Measurements from ENCODE around the gene APOBEC3G. TPM values are rescaled to one million over a fixed set of nuclear protein-coding genes. Genes with fewer than 3 reads are reported as not detected.

Gene APOBEC3G
- total RNA-seq, 2 experiments from 2014 or later: 145 to 146 TPM

DNA sequence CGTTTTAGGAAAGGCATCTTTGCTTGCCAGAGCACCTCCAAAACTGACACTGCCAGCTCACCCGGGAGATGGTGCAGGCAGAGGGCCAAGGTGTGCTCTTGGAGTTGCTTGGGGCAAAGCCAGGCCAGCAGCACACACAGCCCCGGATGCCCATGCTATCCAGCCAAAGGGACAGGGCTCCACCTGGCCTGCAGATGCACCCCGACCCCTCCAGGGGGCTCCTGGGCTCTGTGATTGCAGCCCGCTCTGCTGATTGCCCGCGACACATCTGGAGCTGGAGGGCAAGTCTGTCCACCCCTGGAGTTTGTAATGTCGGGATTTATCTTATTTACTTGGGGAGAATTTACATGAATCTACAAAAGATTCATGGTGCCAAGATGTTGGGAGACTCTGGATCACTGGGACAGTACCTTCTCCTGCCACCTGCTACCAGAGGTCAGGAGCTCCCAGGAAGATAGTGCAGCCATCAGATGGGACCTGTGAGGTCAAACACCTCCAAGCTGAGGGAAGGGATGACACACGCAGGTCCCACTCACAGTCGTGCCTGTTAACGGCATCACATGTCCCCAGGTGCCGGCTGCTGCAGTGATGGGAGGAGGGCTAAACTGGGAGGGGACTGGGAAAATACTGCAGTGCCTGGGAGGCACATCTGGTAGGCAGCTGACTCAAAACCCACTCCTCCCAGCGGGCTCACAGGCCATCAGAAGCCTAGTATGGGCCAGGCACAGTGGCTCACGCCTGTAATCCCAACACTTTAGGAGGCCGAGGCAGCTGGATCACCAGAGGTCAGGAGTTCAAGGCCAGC is 58.2 kb downstream of the APOBEC3G start:
- no peak for DNase-seq
- H3K27ac Mint-ChIP-seq: no peak overlapping the region
- no peaks in the 10 kb centered on the region for H3K36me3 Mint-ChIP-seq (ENCODE audit: low read depth)
- H3K27me3 Mint-ChIP-seq: no peaks in the 10 kb centered on the region
- ChIA-PET CTCF (interaction anchor here (1.0 to 1.3 kb wide), 4 partner anchors 36 to 265 kb away, joined by 3 to 4 read pairs (median 3); no protein-coding TSS in a partner anchor), POLR2A (interaction anchor here (1.2 to 1.6 kb wide), 2 partner anchors 122 to 183 kb away, joined by 4 to 5 read pairs; partner anchors contain the start of gene APOBEC3C)
- H3K4me3 Mint-ChIP-seq: no peak overlapping the region
- H3K9me3 Mint-ChIP-seq: no peaks in the 10 kb centered on the region
- H3K4me1 Mint-ChIP-seq: no peaks in the 10 kb centered on the region

DNA sequence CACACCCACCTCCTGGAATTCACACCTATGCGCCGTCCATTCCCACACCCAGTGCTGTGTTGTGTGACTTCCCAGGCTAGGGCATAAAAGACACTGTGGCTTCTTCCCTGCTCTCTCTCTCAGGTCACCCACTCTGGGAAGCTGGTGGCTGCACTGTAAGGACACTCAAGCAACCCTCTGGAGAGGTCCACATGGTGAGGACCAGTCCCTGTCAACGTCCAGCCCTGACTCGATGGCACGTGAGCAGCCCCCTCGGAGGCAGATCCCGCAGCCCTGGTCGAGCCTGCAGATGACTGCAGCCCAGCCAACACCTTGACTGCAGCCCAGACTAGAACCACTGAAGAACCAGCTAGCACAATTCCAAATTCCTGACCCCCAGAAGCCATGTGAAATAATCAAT is 59.2 kb downstream of the APOBEC3G start:
- Mint-ChIP-seq H3K4me3 (no peak overlapping the region), H3K36me3 (ENCODE audit: low read depth) (no peaks in the 10 kb centered on the region), H3K4me1 (no peaks in the 10 kb centered on the region), H3K9me3 (no peaks in the 10 kb centered on the region), H3K27ac (no peak overlapping the region), H3K27me3 (no peaks in the 10 kb centered on the region)
- DNase-seq: no peak
- ChIA-PET POLR2A (no interaction called here), CTCF (interaction anchor here (1.2 to 1.3 kb wide), 2 partner anchors 35 to 266 kb away, joined by 3 to 4 read pairs; no protein-coding TSS in a partner anchor)

Other genes with a start within 250 kb of the APOBEC3G start
- gene NPTXR, start 233.2 kb upstream of the APOBEC3G start, total RNA-seq: 1 to 10 TPM in 1 of 2 experiments, under 1 TPM in 1; 0.91 to 1.3 TPM
- gene CBX6, start 205.1 kb upstream of the APOBEC3G start, total RNA-seq: 10 to 100 TPM; 76.5 TPM
- gene APOBEC3A, start 119.7 kb upstream of the APOBEC3G start, total RNA-seq: not detected
- 10 to 100 TPM; 51.6 to 51.9 TPM for gene APOBEC3B, start 94.9 kb upstream of the APOBEC3G start, total RNA-seq
- 100 to 1,000 TPM; 146 to 157 TPM for gene APOBEC3C, start 63.0 kb upstream of the APOBEC3G start, total RNA-seq
- gene APOBEC3D, start 56.1 kb upstream of the APOBEC3G start, total RNA-seq: 10 to 100 TPM; 58.2 to 58.9 TPM
- 10 to 100 TPM; 36.4 to 42.2 TPM for gene APOBEC3F, start 36.4 kb upstream of the APOBEC3G start, total RNA-seq
- 100 to 1,000 TPM; 126 to 128 TPM for gene APOBEC3H, start 20.0 kb downstream of the APOBEC3G start, total RNA-seq
- gene CBX7, start 75.4 kb downstream of the APOBEC3G start, total RNA-seq: 10 to 100 TPM; 24.9 to 25.0 TPM
- 1 to 10 TPM; 6.4 to 6.5 TPM for gene PDGFB, start 167.7 kb downstream of the APOBEC3G start, total RNA-seq
- gene RPL3, start 242.3 kb downstream of the APOBEC3G start, total RNA-seq: 1,000 to 10,000 TPM; 1,526 to 1,529 TPM